Coronary artery (tissue), 2 donors: Measurements from ENCODE around the gene HEG1.
"Not testable (repeated sequence)": the region's sequence is repeated elsewhere in the genome, so short reads cannot be mapped to it uniquely, and the experiment has no call there.

Source experiments
- DNase-seq: peaks from one replicate; pipeline ENCODE4 v3.0.0-alpha.2; 2017; ENCODE audit warnings: low spot score
- H3K27ac ChIP-seq, 2 donors: fragments of 200-600 bp; sonication (generic); one replicate each; pipeline ENCODE4 v1.5.1; 2016 to 2019
- H3K4me3 ChIP-seq: fragments of 200-600 bp; sonication (generic); 2 replicates; pipeline ENCODE4 v1.5.1; 2016; ENCODE audit warnings: mild to moderate bottlenecking, moderate library complexity
- TF ChIP-seq, protein P1 (sequence below): fragments of 200-600 bp; sonication (generic); IDR thresholded peaks from one replicate; pipeline ENCODE4 v1.5.1; 2019; ENCODE audit warnings: antibody characterized with exemption

The HEG1 gene

DNA sequence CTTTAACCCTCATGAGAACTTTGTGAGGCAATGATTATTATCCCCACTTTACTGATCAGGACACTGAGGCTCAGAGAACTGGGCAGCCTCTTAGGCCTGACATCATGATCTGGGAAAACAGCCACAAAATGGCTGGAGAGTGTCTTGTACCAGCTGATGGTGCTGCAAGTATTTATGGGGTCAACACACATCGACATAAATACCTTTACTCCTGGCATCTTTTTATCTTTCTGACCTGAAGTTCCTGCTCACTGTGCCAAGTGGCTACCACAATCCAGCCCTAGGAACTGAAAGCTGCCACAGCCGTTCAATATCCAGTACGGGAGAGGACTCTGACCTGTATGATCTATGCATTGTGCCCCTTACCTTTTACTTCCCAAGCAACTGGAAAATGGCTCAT is 92.0 kb downstream of the HEG1 start:
- Histone ChIP-seq H3K27ac (no peak overlapping the region), H3K4me3 (no peak overlapping the region)
- DNase-seq = no peak
- TF ChIP-seq, protein P1, sequence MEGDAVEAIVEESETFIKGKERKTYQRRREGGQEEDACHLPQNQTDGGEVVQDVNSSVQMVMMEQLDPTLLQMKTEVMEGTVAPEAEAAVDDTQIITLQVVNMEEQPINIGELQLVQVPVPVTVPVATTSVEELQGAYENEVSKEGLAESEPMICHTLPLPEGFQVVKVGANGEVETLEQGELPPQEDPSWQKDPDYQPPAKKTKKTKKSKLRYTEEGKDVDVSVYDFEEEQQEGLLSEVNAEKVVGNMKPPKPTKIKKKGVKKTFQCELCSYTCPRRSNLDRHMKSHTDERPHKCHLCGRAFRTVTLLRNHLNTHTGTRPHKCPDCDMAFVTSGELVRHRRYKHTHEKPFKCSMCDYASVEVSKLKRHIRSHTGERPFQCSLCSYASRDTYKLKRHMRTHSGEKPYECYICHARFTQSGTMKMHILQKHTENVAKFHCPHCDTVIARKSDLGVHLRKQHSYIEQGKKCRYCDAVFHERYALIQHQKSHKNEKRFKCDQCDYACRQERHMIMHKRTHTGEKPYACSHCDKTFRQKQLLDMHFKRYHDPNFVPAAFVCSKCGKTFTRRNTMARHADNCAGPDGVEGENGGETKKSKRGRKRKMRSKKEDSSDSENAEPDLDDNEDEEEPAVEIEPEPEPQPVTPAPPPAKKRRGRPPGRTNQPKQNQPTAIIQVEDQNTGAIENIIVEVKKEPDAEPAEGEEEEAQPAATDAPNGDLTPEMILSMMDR = no peak

GRCh38 chr3:124962403-124962940 is 93.3 kb downstream of the HEG1 start:
- H3K27ac ChIP-seq = no peak overlapping the region
- TF ChIP-seq, protein P1 = no peak
- no peak overlapping the region for H3K4me3 ChIP-seq
- DNase-seq = no peak

DNA sequence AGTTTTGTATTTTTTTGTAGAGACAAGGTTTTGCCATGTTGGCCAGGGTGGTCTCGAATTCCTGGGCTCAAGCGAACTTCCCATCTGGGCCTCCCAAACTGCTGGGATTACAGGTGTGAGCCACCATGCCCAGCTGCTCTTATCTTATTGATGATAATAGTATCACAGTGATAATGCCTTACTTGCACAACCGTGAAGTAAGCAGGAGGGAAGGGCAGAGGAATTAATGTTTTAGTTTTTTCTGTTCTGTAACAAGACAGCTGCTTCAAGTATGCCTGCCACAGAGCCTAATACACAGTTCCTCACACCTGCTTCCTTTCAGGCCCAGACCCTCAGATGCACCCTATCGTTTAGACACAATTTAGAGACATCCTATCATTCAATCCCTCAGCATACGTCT is 95.1 kb downstream of the HEG1 start:
- TF ChIP-seq, protein P1 = no peak
- H3K27ac ChIP-seq = no peak overlapping the region

DNA sequence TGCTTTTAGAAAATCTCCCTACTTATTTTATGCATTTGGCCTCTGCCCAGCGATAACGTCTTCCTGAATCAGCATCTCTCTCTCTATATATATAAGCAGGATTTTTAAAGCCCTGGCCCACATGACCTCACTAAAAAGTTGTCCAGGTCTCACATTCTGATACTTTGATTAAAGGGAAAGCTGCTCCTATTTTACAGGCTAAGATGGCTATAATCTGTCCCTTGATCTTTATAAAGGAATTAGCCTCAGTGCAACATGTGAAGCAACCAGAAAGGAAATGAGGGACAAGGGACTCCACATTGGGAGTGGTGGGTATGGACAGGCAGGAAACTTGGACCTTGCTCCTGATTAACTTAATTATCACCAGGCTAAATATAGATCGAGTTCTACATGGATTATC is 95.7 kb downstream of the HEG1 start:
- Histone ChIP-seq H3K4me3 (no peak overlapping the region), H3K27ac (no peak overlapping the region)
- TF ChIP-seq, protein P1 = no peak
- no peak for DNase-seq

More for the DNA sequence above, 95.1 kb downstream of the HEG1 start:
- no peak for DNase-seq
- H3K4me3 ChIP-seq = no peak overlapping the region

DNA sequence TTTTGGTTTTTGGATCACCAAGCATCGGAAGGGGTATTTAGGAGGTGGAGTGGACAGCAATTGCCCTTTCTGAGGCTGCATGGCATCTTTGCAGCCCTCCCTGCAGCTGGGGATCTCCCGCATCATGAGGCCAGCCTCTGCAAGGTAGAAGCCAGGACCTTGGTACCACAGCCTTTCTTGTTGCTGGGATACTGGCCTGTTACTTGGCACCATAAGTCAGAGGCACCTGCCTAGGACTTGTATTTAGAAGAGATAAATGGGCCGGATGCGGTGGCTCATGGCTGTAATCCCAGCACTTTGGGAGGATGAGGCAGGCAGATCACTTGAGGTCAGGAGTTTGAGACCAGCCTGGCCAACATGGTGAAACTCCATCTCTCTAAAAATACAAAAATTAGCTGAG is 97.8 kb downstream of the HEG1 start:
- DNase-seq, H3K27ac ChIP-seq, H3K4me3 ChIP-seq: not testable (repeated sequence)

GRCh38 chr3:124952282-124952855 is 103.4 kb downstream of the HEG1 start:
- TF ChIP-seq, protein P1 = no peak
- Histone ChIP-seq H3K27ac (no peak overlapping the region), H3K4me3 (no peak overlapping the region)
- no peak for DNase-seq

- TF ChIP-seq, protein P1 = no peak
- no peak overlapping the region for H3K27ac ChIP-seq
- no peak overlapping the region for H3K4me3 ChIP-seq
- no peak for DNase-seq
These were observed 104.1 kb downstream of the HEG1 start for GRCh38 chr3:124951511-124952281.
